ENCODE measurements around the gene EYA2. TPM values are rescaled to one million over a fixed set of nuclear protein-coding genes. Genes with fewer than 3 reads are reported as not detected.

EYA2 gene
- total and polyA plus RNA-seq, 12 donors: 0.26 to 1.9 (median 0.70) TPM

DNA sequence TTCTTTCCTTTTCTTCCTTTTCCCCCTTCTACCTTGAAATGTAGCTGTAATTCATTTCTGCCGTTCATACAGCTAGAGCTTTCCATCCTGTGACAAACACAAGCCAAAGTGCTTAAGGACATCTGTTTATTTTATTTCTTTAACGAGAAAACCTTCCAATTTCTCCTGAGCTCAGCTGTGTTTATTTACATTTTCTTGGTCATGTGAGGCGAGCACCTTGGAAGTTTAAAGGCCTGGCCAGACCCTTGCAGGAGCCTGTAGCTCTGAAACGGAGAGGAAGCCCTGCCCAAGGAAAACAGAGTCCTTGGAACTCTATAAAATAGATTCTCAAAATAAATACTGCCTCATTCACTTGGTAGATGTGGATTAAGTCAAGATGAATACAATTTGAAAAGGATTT, 223.1 kb downstream of the EYA2 start:
- DNase-seq (no peak), ATAC-seq (peak in 2 of 8 donors; percentile 48 to 52)
- Histone ChIP-seq H3K4me1 (peaks cover 3 to 37% (median 22%) of the 10 kb centered on the region in 9 donors), H3K9me3 (no peaks in the 10 kb centered on the region), H3K4me3 (no peak overlapping the region), H3K27ac (peak overlapping the region; percentile 11 to 78 (median 50)), H3K36me3 (no peaks in the 10 kb centered on the region), H3K27me3 (peaks cover 0 to 4% (median 0%) of the 10 kb centered on the region in 7 donors)
- intact Hi-C loops (cut with DNase I): no loop called here
- TF ChIP-seq, protein P1, sequence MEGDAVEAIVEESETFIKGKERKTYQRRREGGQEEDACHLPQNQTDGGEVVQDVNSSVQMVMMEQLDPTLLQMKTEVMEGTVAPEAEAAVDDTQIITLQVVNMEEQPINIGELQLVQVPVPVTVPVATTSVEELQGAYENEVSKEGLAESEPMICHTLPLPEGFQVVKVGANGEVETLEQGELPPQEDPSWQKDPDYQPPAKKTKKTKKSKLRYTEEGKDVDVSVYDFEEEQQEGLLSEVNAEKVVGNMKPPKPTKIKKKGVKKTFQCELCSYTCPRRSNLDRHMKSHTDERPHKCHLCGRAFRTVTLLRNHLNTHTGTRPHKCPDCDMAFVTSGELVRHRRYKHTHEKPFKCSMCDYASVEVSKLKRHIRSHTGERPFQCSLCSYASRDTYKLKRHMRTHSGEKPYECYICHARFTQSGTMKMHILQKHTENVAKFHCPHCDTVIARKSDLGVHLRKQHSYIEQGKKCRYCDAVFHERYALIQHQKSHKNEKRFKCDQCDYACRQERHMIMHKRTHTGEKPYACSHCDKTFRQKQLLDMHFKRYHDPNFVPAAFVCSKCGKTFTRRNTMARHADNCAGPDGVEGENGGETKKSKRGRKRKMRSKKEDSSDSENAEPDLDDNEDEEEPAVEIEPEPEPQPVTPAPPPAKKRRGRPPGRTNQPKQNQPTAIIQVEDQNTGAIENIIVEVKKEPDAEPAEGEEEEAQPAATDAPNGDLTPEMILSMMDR (IDR thresholded peaks at IDR 0.05): no peak
- 40 to 45% methylated on average over 4 of the region's 4 CpGs for WGBS, 2 donors

DNA sequence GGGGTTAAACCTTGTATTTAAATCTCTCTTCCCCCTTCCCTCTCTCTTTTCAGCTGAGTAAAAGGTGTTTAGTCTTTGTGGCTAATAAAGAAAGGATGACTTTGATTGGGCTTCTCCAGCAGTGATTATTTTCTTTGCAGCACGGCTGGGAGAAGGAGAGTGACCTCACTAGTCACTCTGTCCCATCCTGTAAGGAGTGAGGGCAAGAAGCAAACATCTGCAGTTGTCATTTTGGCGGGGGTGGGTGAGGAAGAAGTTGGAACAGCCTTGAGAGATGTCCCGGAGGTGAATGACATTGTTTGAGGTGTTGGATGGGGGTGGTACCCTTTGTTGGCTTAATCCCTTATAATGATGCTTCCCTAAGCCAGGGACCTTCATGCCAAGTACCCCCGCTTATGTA, 223.6 kb downstream of the EYA2 start:
- ATAC-seq: peak in 7 of 8 donors; percentile 44 to 75 (median 68)
- H3K27ac ChIP-seq: peak overlapping the region in 9 of 10 donors; percentile 30 to 78 (median 55)
- 30 to 35% methylated on average over 4 of the region's 4 CpGs for WGBS, 2 donors

DNA sequence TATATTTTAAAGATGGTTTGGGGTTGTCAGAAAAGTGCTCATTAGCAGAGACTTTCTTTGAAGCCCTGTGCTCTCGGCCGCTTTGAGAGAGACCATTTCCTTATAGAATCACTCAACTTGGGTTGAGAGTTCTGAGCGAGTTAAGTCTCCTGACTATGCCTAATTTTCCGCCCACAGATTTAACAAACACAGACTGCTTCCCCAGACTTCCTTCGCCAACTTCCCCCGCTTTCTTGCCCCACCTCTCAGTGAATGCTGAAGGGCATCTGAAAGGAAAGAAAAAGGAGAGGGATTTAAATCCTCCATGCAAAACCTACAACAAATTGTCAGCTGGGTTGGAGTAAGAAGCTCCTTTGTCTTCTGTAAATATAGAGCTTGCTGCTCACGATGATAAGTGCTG, 224.0 kb downstream of the EYA2 start:
- WGBS, 2 donors: 45 to 47% methylated on average over 7 of the region's 7 CpGs
- peak overlapping the region in 8 of 10 donors; percentile 30 to 78 (median 50) for H3K27ac ChIP-seq
- no peaks in the 10 kb centered on the region for H3K9me3 ChIP-seq
- H3K4me1 ChIP-seq: peaks cover 3 to 33% (median 22%) of the 10 kb centered on the region in 9 donors
- H3K36me3 ChIP-seq: no peaks in the 10 kb centered on the region
- H3K4me3 ChIP-seq: no peak overlapping the region
- ATAC-seq (peak in 4 of 8 donors; percentile 38 to 61 (median 45)), DNase-seq (no peak)
- TF ChIP-seq, protein P1 (IDR thresholded peaks at IDR 0.05): no peak
- intact Hi-C loops (cut with DNase I): no loop called here
- H3K27me3 ChIP-seq: peaks cover 0 to 4% (median 0%) of the 10 kb centered on the region in 7 donors

More for the DNA sequence above, 223.6 kb downstream of the EYA2 start:
- TF ChIP-seq, protein P1 (IDR thresholded peaks at IDR 0.05): no peak
- intact Hi-C loops (cut with DNase I): no loop called here
- H3K4me3 ChIP-seq: no peak overlapping the region
- no peaks in the 10 kb centered on the region for H3K36me3 ChIP-seq
- DNase-seq: peak in 1 of 2 donors; percentile 20
- peaks cover 0 to 4% (median 0%) of the 10 kb centered on the region in 7 donors for H3K27me3 ChIP-seq
- peaks cover 3 to 37% (median 22%) of the 10 kb centered on the region in 9 donors for H3K4me1 ChIP-seq
- no peaks in the 10 kb centered on the region for H3K9me3 ChIP-seq

DNA sequence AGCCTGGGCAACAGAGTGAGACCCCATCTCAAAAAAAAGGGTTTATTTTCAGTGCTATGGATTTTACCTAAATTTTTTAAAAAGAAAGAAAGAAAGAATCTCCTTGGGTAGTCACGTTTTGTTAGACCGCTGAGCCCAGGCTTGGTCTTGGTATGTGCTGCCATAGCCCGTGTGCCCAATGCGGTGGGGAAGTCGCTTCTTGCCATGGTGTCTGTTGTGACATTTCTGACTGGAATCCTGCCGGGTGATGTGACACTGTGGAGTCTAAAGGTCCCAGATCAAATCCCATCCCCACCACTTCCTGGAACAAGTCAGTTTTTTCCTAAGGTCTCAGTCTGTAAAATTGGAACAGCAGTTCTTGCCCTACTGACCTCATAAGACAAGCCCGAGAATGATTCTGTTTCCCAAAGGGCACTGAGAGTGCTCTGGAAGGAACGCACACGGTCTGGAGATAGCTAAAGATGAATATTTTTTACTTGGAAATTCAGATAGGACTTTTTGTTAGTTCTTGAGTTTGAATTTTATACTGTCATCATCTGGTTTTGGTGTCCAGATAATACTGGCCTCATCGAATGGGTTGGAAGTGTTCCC, 225.8 kb downstream of the EYA2 start:
- TF ChIP-seq, protein P1 (IDR thresholded peaks at IDR 0.05): no peak
- ATAC-seq: no peak
- intact Hi-C loops (cut with DNase I): no loop called here
- WGBS, 2 donors: 75 to 81% methylated on average over 10 of the region's 10 CpGs
- no peaks in the 10 kb centered on the region for H3K36me3 ChIP-seq
- no peaks in the 10 kb centered on the region for H3K9me3 ChIP-seq
- H3K4me3 ChIP-seq: no peak overlapping the region
- H3K27me3 ChIP-seq: no peaks in the 10 kb centered on the region
- no peak overlapping the region for H3K27ac ChIP-seq
- H3K4me1 ChIP-seq: peaks cover 6 to 44% (median 28%) of the 10 kb centered on the region in 9 donors
- no peak for DNase-seq
